HepG2 (cell line): ENCODE data around the gene SF3A2. TPM values are rescaled to one million over a fixed set of nuclear protein-coding genes. Genes with fewer than 3 reads are reported as not detected.
A peak's percentile ranks its signal among the peaks of the same experiment; 100 is the strongest.

Source experiments
- AGO1 ChIP-seq: fragments of 200-400 bp; formaldehyde crosslinking; IDR thresholded peaks from 2 replicates; pipeline ENCODE4 v1.6.1; 2017; ENCODE audit warnings: mild to moderate bottlenecking, low read depth, low read length, moderate library complexity; ENCODE audit not compliant: poor library complexity, severe bottlenecking
- KDM3A ChIP-seq: IDR thresholded peaks from 2 replicates; pipeline ENCODE4 v1.6.1; 2018; ENCODE audit warnings: low read depth, missing compliant biosample characterization
- MED8 ChIP-seq: sonication (generic); formaldehyde crosslinking; IDR thresholded peaks from 2 replicates; pipeline ENCODE4 v1.8.1; 2023; ENCODE audit warnings: mild to moderate bottlenecking, missing genetic modification reagents; ENCODE audit not compliant: insufficient replicate concordance
- MEIS2 ChIP-seq: sonication (generic); formaldehyde crosslinking; IDR thresholded peaks from 2 replicates; pipeline ENCODE4 v1.9.0; 2021; ENCODE audit warnings: mild to moderate bottlenecking, missing genetic modification reagents
- MTF2 ChIP-seq: sonication (generic); formaldehyde crosslinking; IDR thresholded peaks from 2 replicates; pipeline ENCODE4 v1.5.0; 2020; ENCODE audit warnings: missing genetic modification reagents, borderline replicate concordance
- PAX8 ChIP-seq: sonication (generic); formaldehyde crosslinking; IDR thresholded peaks from 2 replicates; pipeline ENCODE4 v1.8.0; 2022; ENCODE audit warnings: mild to moderate bottlenecking, missing genetic modification reagents, borderline replicate concordance
- SAFB2 ChIP-seq: sonication (generic); formaldehyde crosslinking; IDR thresholded peaks from 2 replicates; pipeline ENCODE4 v1.5.1; 2020; ENCODE audit warnings: missing genetic modification reagents, low read depth, mild to moderate bottlenecking, borderline replicate concordance
- SMARCE1 ChIP-seq: fragments of 450-650 bp; IDR thresholded peaks from 2 replicates; pipeline ENCODE4 v1.6.1; 2017; ENCODE audit warnings: borderline replicate concordance
- WIZ ChIP-seq: sonication (generic); formaldehyde crosslinking; IDR thresholded peaks from 2 replicates; pipeline ENCODE4 v1.5.1; 2020; ENCODE audit warnings: mild to moderate bottlenecking, missing genetic modification reagents
- ZNF251 ChIP-seq: sonication (generic); formaldehyde crosslinking; IDR thresholded peaks from 2 replicates; pipeline ENCODE4 v1.9.0; 2021; ENCODE audit warnings: mild to moderate bottlenecking, missing genetic modification reagents
- ZNF263 ChIP-seq: sonication (generic); formaldehyde crosslinking; IDR thresholded peaks from 2 replicates; pipeline ENCODE4 v1.4.0; 2020; ENCODE audit warnings: missing genetic modification reagents
- ZNF30 ChIP-seq: sonication (generic); formaldehyde crosslinking; IDR thresholded peaks from 2 replicates; pipeline ENCODE4 v1.5.0; 2020; ENCODE audit warnings: mild to moderate bottlenecking, missing genetic modification reagents
- ZZZ3 ChIP-seq: sonication (generic); formaldehyde crosslinking; IDR thresholded peaks from 2 replicates; pipeline ENCODE4 v1.4.0; 2020; ENCODE audit warnings: missing genetic modification reagents, mild to moderate bottlenecking, borderline replicate concordance
- polyA plus RNA-seq, 8 experiments: library from polyadenylated mRNA; depleted of rRNA in 3 of 8; stranded (reverse) in 7 of 8; unstranded in 1 of 8; fragments of >200 nt; fragmentation: Illumina TruSeq in 4 of 8; extraction: Trizol in 4 of 8; gene quantifications; 2 replicates each; pipeline versions ENCODE4 v1.2.1 to v1.2.3, GENCODE V29; 2011 to 2016; ENCODE audit warnings: low read depth in 4 of 8, missing spikeins in 1 of 8, mixed read lengths in 1 of 8; ENCODE audit not compliant: insufficient read depth in 1 of 8
- total RNA-seq, 5 experiments: library from RNA; depleted of rRNA; stranded (reverse); fragments of >200 nt; fragmentation: Illumina TruSeq; extraction: Trizol; gene quantifications; 2 replicates each; pipeline ENCODE4 v1.2.3, GENCODE V29; 2016; ENCODE audit warnings: low read depth in 1 of 5
- TF ChIP-seq, protein P1 (sequence below): fragments of 450-650 bp; IDR thresholded peaks from 2 replicates; pipeline ENCODE4 v1.6.1; 2017; ENCODE audit warnings: mild to moderate bottlenecking
- TF ChIP-seq, protein P2 (sequence below): sonication (generic); formaldehyde crosslinking; IDR thresholded peaks from 2 replicates; pipeline ENCODE4 v1.4.0; 2020; ENCODE audit warnings: missing genetic modification reagents
- TF ChIP-seq, protein P3 (sequence below): sonication (generic); formaldehyde crosslinking; IDR thresholded peaks from 2 replicates; pipeline ENCODE4 v1.9.0; 2021; ENCODE audit warnings: missing genetic modification reagents, borderline replicate concordance
- TF ChIP-seq, protein P4 (sequence below): sonication (generic); formaldehyde crosslinking; conservative IDR thresholded peaks from 2 replicates; pipeline ENCODE4 v1.4.0; 2020; ENCODE audit warnings: missing genetic modification reagents

SF3A2 gene
- total and polyA plus RNA-seq, 2 of the 13 experiments (the other 11 are each of a cell fraction or from before 2014, with no cell fraction given): 8.6 to 8.8 TPM

DNA sequence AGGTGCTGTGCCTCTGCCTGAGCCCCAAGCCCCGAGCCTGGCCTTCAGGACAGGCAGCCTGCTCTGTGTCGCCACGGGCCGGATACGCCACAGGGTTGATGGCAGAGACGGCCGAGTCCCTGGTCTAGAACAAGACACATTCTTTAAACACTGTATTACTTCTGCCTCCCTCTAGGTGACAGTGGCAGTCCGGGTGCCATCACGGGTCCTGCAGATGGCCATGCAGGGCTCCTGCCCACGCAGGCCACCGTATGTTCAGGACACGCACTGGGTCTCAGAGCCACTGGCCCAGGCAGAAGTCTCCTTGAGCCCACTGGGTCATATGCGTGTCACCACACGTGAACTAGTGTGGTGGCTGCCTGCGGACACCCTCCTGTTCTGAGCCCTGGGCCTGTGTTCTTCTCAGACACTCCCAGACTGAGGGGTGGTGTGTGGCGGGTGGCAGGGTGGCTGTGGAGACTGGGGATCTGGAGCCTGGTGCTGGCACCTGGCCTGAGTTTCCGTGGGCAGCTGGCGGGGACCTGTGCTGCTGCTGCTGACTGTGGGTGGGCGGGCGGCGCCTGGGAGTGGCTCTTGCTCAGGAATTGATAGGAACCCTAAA lies 4.9 kb upstream of the SF3A2 start (continued):
- TF ChIP-seq PAX8: no peak
- no peak for TF ChIP-seq ZNF30 (CRISPR knock-in tag)
- TF ChIP-seq SAFB2 (CRISPR knock-in tag): no peak
- TF ChIP-seq ZZZ3: no peak
- no peak for TF ChIP-seq MED8
- TF ChIP-seq SMARCE1: no peak
- TF ChIP-seq, protein P1, sequence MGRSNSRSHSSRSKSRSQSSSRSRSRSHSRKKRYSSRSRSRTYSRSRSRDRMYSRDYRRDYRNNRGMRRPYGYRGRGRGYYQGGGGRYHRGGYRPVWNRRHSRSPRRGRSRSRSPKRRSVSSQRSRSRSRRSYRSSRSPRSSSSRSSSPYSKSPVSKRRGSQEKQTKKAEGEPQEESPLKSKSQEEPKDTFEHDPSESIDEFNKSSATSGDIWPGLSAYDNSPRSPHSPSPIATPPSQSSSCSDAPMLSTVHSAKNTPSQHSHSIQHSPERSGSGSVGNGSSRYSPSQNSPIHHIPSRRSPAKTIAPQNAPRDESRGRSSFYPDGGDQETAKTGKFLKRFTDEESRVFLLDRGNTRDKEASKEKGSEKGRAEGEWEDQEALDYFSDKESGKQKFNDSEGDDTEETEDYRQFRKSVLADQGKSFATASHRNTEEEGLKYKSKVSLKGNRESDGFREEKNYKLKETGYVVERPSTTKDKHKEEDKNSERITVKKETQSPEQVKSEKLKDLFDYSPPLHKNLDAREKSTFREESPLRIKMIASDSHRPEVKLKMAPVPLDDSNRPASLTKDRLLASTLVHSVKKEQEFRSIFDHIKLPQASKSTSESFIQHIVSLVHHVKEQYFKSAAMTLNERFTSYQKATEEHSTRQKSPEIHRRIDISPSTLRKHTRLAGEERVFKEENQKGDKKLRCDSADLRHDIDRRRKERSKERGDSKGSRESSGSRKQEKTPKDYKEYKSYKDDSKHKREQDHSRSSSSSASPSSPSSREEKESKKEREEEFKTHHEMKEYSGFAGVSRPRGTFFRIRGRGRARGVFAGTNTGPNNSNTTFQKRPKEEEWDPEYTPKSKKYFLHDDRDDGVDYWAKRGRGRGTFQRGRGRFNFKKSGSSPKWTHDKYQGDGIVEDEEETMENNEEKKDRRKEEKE: no peak
- TF ChIP-seq ZNF251 (CRISPR knock-in tag): no peak
- no peak for TF ChIP-seq KDM3A (CRISPR knock-in tag)
- TF ChIP-seq, protein P2, sequence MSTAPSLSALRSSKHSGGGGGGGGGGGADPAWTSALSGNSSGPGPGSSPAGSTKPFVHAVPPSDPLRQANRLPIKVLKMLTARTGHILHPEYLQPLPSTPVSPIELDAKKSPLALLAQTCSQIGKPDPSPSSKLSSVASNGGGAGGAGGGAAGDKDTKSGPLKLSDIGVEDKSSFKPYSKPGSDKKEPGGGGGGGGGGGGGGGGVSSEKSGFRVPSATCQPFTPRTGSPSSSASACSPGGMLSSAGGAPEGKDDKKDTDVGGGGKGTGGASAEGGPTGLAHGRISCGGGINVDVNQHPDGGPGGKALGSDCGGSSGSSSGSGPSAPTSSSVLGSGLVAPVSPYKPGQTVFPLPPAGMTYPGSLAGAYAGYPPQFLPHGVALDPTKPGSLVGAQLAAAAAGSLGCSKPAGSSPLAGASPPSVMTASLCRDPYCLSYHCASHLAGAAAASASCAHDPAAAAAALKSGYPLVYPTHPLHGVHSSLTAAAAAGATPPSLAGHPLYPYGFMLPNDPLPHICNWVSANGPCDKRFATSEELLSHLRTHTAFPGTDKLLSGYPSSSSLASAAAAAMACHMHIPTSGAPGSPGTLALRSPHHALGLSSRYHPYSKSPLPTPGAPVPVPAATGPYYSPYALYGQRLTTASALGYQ: no peak
- TF ChIP-seq AGO1: peak; percentile 88
- TF ChIP-seq, protein P3, sequence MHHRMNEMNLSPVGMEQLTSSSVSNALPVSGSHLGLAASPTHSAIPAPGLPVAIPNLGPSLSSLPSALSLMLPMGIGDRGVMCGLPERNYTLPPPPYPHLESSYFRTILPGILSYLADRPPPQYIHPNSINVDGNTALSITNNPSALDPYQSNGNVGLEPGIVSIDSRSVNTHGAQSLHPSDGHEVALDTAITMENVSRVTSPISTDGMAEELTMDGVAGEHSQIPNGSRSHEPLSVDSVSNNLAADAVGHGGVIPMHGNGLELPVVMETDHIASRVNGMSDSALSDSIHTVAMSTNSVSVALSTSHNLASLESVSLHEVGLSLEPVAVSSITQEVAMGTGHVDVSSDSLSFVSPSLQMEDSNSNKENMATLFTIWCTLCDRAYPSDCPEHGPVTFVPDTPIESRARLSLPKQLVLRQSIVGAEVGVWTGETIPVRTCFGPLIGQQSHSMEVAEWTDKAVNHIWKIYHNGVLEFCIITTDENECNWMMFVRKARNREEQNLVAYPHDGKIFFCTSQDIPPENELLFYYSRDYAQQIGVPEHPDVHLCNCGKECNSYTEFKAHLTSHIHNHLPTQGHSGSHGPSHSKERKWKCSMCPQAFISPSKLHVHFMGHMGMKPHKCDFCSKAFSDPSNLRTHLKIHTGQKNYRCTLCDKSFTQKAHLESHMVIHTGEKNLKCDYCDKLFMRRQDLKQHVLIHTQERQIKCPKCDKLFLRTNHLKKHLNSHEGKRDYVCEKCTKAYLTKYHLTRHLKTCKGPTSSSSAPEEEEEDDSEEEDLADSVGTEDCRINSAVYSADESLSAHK: no peak
- no peak for TF ChIP-seq ZNF263 (CRISPR knock-in tag)
- TF ChIP-seq MTF2 (CRISPR knock-in tag): no peak
- TF ChIP-seq, protein P4, sequence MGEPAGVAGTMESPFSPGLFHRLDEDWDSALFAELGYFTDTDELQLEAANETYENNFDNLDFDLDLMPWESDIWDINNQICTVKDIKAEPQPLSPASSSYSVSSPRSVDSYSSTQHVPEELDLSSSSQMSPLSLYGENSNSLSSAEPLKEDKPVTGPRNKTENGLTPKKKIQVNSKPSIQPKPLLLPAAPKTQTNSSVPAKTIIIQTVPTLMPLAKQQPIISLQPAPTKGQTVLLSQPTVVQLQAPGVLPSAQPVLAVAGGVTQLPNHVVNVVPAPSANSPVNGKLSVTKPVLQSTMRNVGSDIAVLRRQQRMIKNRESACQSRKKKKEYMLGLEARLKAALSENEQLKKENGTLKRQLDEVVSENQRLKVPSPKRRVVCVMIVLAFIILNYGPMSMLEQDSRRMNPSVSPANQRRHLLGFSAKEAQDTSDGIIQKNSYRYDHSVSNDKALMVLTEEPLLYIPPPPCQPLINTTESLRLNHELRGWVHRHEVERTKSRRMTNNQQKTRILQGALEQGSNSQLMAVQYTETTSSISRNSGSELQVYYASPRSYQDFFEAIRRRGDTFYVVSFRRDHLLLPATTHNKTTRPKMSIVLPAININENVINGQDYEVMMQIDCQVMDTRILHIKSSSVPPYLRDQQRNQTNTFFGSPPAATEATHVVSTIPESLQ (CRISPR knock-in tag): no peak
- no peak for TF ChIP-seq WIZ (CRISPR knock-in tag)
- no peak for TF ChIP-seq MEIS2 (CRISPR knock-in tag)
